Measurements from ENCODE around the gene RIN3. TPM values are rescaled to one million over a fixed set of nuclear protein-coding genes. Genes with fewer than 3 reads are reported as not detected.

RIN3 gene
- total RNA-seq, 1 experiment from 2014 or later: 2.4 TPM

DNA sequence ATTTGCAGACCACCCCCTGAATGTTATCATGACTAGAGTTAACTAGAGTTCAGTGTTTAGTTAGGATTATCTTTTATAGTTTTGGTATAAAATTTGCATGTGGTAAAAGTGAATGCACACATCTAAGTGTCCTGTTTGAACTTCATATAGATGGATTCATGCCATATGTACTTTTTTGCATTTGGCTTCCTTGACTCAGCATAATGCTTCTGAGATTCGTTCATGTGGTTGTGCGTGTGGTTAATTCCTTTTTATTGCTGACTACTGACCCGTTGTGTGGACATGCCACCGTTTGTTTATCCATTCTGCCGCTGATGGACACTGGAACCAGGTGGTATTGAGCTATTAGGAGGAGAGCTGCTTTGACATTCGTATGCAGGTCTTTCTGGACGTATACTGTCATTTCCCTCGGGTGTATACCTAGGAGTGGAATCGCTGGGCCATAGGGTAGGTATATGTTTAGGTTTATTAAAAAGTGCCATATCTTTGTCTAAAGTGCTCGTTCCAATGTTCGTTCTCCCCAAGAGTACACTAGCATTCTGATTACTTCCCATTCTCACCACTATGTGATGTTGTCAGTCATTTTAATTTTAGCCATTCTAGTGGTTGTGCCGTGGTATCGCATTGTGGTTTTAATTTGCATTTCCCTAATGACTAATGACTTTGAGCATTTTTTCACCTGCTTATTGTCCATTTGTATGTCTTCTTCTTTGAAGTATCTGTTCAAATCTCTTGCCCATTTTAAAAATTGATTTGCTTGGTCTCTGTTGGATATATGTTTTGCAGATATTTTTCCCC lies 37.7 kb downstream of the RIN3 start:
- intact Hi-C loops (cut with micrococcal nuclease; ENCODE audit: unreplicated experiment): no loop called here
- no peaks in the 10 kb centered on the region for H3K27me3 ChIP-seq (replicated peaks; ENCODE audit: insufficient read depth, low read depth, low read length, poor library complexity)
- H3K4me3 ChIP-seq (ENCODE audit: low read depth, low read length, poor library complexity, severe bottlenecking): no peak overlapping the region
- H3K9me3 ChIP-seq (ENCODE audit: low read depth, low read length, poor library complexity, severe bottlenecking): no peaks in the 10 kb centered on the region
- TF ChIP-seq EZH2 (IDR thresholded peaks at IDR 0.05; ENCODE audit: borderline replicate concordance, low read depth, low read length, poor library complexity, severe bottlenecking): no peak
- H3K36me3 ChIP-seq (ENCODE audit: insufficient read depth, low read length, poor library complexity, severe bottlenecking): no peaks in the 10 kb centered on the region
- H3K4me1 ChIP-seq (ENCODE audit: insufficient read depth, low read length, poor library complexity, severe bottlenecking): no peaks in the 10 kb centered on the region
- no peak for DNase-seq (ENCODE audit: low spot score)
- CTCF ChIA-PET: no interaction called here
- POLR2A ChIA-PET (ENCODE audit: low non-redundant PET): no interaction called here
- no TSS peak for BruUV-seq (replicated peaks)
- H3K27ac ChIP-seq (ENCODE audit: low read depth, low read length, poor library complexity, severe bottlenecking): no peak overlapping the region

DNA sequence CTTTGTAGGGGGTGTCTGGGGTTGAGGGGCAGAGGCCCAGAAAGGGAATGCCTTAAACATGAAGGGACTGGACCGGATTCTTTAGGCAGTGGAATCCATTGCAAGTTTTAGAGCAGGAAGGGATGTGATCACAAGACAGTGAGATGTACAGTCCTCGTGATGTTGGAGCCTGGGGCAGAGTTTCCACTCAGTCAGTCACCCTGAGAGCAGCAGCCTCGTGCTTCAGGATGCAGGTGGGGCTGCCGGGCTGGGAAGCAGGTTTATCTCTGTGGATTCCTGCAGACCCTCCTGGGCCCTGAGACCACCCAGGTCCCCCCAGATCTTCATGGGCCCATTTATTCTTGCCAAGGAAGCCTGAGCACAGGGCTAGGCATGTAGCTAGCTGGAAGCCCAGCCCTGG lies 38.5 kb downstream of the RIN3 start:
- H3K36me3 ChIP-seq (ENCODE audit: insufficient read depth, low read length, poor library complexity, severe bottlenecking): no peaks in the 10 kb centered on the region
- ChIA-PET CTCF (no interaction called here), POLR2A (ENCODE audit: low non-redundant PET) (no interaction called here)
- no TSS peak for BruUV-seq (replicated peaks)
- no peak overlapping the region for H3K4me3 ChIP-seq (ENCODE audit: low read depth, low read length, poor library complexity, severe bottlenecking)
- intact Hi-C loops (cut with micrococcal nuclease; ENCODE audit: unreplicated experiment): no loop called here
- H3K4me1 ChIP-seq (ENCODE audit: insufficient read depth, low read length, poor library complexity, severe bottlenecking): no peaks in the 10 kb centered on the region
- TF ChIP-seq EZH2 (IDR thresholded peaks at IDR 0.05; ENCODE audit: borderline replicate concordance, low read depth, low read length, poor library complexity, severe bottlenecking) (no peak), CTCF (conservative IDR thresholded peaks at IDR 0.05; ENCODE audit: low read depth, low read length) (no peak)
- H3K27me3 ChIP-seq (replicated peaks; ENCODE audit: insufficient read depth, low read depth, low read length, poor library complexity): no peaks in the 10 kb centered on the region
- H3K9me3 ChIP-seq (ENCODE audit: low read depth, low read length, poor library complexity, severe bottlenecking): no peaks in the 10 kb centered on the region
- H3K27ac ChIP-seq (ENCODE audit: low read depth, low read length, poor library complexity, severe bottlenecking): no peak overlapping the region
- DNase-seq (ENCODE audit: low spot score): no peak

DNA sequence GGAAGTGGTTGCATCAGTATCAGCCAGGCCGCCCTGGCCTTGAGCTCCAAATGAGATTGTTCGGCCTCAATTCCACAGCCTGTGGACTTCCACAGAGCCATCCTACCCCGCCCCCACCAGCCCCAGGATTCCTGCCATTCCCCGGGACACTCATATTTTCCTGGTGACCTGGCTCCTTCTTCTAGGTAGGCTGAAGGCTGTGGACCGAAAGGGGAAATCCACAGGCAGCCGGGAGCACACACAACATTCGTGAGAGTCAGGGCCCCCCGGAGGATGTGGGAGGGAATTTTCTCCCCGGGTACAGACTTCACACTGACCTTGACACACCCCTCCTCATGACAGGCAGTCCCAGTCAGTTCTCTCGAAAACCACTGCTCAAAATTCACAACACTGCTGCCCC lies 39.9 kb downstream of the RIN3 start:
- ChIA-PET CTCF (no interaction called here), POLR2A (ENCODE audit: low non-redundant PET) (no interaction called here)

More for the DNA sequence above, 39.9 kb downstream of the RIN3 start:
- no peak overlapping the region for H3K27ac ChIP-seq (ENCODE audit: low read depth, low read length, poor library complexity, severe bottlenecking)
- no peaks in the 10 kb centered on the region for H3K4me1 ChIP-seq (ENCODE audit: insufficient read depth, low read length, poor library complexity, severe bottlenecking)
- no peaks in the 10 kb centered on the region for H3K27me3 ChIP-seq (replicated peaks; ENCODE audit: insufficient read depth, low read depth, low read length, poor library complexity)
- intact Hi-C loops (cut with micrococcal nuclease; ENCODE audit: unreplicated experiment): no loop called here
- H3K4me3 ChIP-seq (ENCODE audit: low read depth, low read length, poor library complexity, severe bottlenecking): no peak overlapping the region
- H3K9me3 ChIP-seq (ENCODE audit: low read depth, low read length, poor library complexity, severe bottlenecking): no peaks in the 10 kb centered on the region
- no peaks in the 10 kb centered on the region for H3K36me3 ChIP-seq (ENCODE audit: insufficient read depth, low read length, poor library complexity, severe bottlenecking)
- no TSS peak for BruUV-seq (replicated peaks)
- TF ChIP-seq EZH2 (IDR thresholded peaks at IDR 0.05; ENCODE audit: borderline replicate concordance, low read depth, low read length, poor library complexity, severe bottlenecking) (no peak), CTCF (conservative IDR thresholded peaks at IDR 0.05; ENCODE audit: low read depth, low read length) (no peak)
- no peak for DNase-seq (ENCODE audit: low spot score)
